ENCODE measurements around the gene DAGLA.
A peak's percentile ranks its signal among the peaks of the same experiment; 100 is the strongest.

DAGLA gene

GRCh38 chr11:61713464-61713863 is 33.3 kb downstream of the DAGLA start:
- no peaks in the 10 kb centered on the region for H3K36me3 Mint-ChIP-seq (ENCODE audit: insufficient read depth)
- peaks cover 6 to 34% of the 10 kb centered on the region in 2 donors for H3K27me3 Mint-ChIP-seq
- no peaks in the 10 kb centered on the region for H3K9me3 Mint-ChIP-seq
- DNase-seq = no peak
- no peak overlapping the region for H3K27ac Mint-ChIP-seq
- H3K4me3 Mint-ChIP-seq = no peak overlapping the region
- peaks cover 0 to 5% of the 10 kb centered on the region in 2 donors for H3K4me1 Mint-ChIP-seq (ENCODE audit: low read depth in 2 of 2)
- ATAC-seq (replicated peaks) = no peak

- Mint-ChIP-seq H3K4me1 (ENCODE audit: low read depth in 2 of 2) (peaks cover 0 to 5% of the 10 kb centered on the region in 2 donors), H3K27me3 (peaks cover 6 to 39% of the 10 kb centered on the region in 2 donors), H3K36me3 (ENCODE audit: insufficient read depth) (no peaks in the 10 kb centered on the region), H3K27ac (no peak overlapping the region), H3K4me3 (no peak overlapping the region), H3K9me3 (no peaks in the 10 kb centered on the region)
- DNase-seq = no peak
- ATAC-seq (replicated peaks) = no peak
These were observed 33.7 kb downstream of the DAGLA start for GRCh38 chr11:61713906-61714305.

DNA sequence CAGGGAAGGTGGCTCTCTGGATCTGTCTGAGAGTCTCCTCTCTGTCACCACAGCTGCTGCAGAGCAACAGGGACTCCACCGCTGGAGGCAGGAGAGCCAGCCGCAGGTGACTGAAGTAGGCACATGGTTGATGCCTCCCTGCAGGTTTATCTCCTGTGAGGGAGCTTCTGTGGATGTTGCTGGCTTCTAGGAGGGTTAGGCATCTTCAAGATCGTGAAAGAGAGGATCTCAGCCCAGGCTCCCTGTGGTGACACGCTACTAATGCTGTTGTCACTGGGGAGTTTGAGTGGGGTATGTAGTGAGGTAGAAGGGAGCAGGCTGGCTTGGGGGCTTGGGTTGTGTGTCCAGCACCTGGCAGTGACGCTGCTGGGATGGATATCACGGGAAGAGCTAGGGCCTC is 34.1 kb downstream of the DAGLA start:
- Mint-ChIP-seq H3K9me3 (no peaks in the 10 kb centered on the region), H3K27ac (no peak overlapping the region)

DNA sequence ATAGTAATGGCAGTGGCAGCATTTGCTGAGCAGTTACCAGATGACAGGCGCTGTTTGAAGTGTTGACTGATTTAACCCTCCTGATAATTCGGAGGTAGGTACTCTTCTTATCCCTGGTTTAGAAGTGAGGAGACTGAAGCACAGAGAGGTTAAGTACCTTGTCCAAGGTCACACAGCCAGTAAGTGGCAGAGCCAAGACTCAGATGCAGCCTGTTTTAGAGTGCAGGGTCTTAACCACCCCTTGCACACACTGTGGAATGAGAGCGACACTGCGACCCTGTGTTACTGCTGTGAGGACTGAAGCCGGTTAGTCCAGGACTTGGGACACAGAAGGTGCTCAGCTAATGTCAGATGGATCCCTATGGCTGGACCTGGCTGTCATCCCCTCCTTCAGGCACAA is 34.7 kb downstream of the DAGLA start:
- DNase-seq (no peak), ATAC-seq (replicated peaks) (no peak)
- Mint-ChIP-seq H3K27ac (no peak overlapping the region), H3K9me3 (no peaks in the 10 kb centered on the region), H3K4me3 (no peak overlapping the region), H3K4me1 (ENCODE audit: low read depth in 2 of 2) (peaks cover 0 to 5% of the 10 kb centered on the region in 2 donors), H3K27me3 (peaks cover 6 to 42% of the 10 kb centered on the region in 2 donors), H3K36me3 (ENCODE audit: insufficient read depth) (no peaks in the 10 kb centered on the region)

More for the DNA sequence above, 34.1 kb downstream of the DAGLA start:
- H3K27me3 Mint-ChIP-seq = peaks cover 6 to 42% of the 10 kb centered on the region in 2 donors
- no peaks in the 10 kb centered on the region for H3K36me3 Mint-ChIP-seq (ENCODE audit: insufficient read depth)
- no peak overlapping the region for H3K4me3 Mint-ChIP-seq
- ATAC-seq (replicated peaks) = no peak
- no peak for DNase-seq
- H3K4me1 Mint-ChIP-seq (ENCODE audit: low read depth in 2 of 2) = peaks cover 0 to 5% of the 10 kb centered on the region in 2 donors

DNA sequence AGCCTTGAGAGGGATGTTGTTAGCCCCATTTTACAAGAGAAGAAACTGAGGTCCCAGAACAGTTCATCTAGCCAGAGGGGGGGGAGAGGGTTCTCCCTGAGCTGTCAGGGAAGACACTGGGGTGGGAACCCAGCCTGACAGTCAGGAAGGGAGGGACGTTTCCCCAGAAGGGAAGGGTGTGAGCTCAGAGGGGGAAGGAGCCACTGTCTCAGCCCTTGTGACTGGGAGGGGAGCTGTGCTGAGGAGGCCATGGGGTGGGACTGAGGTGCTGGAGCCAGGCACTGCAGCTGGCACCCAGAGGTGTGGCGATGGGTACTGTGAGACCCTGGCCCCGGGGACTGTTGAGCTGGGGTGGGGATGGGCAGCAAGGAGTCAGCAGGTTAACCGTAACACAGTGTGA is 35.7 kb downstream of the DAGLA start:
- DNase-seq = no peak
- peaks cover 6 to 37% of the 10 kb centered on the region in 2 donors for H3K27me3 Mint-ChIP-seq
- no peaks in the 10 kb centered on the region for H3K9me3 Mint-ChIP-seq
- peaks cover 0 to 5% of the 10 kb centered on the region in 2 donors for H3K4me1 Mint-ChIP-seq (ENCODE audit: low read depth in 2 of 2)
- H3K36me3 Mint-ChIP-seq (ENCODE audit: insufficient read depth) = no peaks in the 10 kb centered on the region
- H3K27ac Mint-ChIP-seq = peak overlapping the region in 1 of 2 donors; percentile 52
- no peak overlapping the region for H3K4me3 Mint-ChIP-seq
- no peak for ATAC-seq (replicated peaks)

DNA sequence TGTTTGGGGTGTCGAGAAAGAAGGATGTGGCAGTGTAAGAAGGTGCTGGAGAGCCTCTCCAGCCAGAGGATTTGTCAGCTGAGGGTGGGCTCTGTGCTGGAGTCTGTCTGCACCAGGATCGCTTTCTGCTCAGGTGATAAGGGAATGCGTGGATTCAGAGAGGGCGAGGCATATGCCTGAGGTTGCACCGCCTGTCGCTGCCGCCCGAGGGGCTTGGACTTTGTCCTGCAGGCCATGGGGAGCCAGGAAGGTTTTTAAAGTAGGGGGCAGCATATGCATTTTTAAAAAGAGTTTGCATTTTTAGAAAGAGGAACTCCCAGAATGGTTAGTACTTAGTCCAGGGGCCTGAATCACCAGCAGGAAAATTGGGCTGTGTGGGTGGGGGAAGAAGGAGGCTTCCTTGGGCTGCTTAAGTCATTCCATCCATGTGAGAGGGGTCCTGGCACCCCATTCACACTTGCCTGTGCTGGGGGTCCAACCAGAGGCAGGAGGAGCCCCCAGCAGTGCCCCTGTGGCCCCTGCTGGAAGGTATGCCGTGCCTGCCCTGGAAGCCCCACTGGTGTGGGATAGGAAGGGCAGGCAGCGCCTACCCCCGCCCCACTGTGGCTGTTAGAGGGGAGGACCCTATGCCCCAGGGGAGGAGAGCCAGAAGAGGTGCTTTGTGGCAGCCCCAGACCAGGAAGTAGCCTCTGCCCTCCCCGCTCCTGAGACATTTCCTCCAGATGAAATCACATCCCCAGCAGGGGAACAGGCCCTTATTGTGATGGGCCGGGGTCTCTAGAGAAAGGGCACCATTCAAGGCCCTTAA is 36.5 kb downstream of the DAGLA start:
- H3K27ac Mint-ChIP-seq = peak overlapping the region in 1 of 2 donors; percentile 52
- no peak overlapping the region for H3K4me3 Mint-ChIP-seq
- peaks cover 0 to 5% of the 10 kb centered on the region in 2 donors for H3K4me1 Mint-ChIP-seq (ENCODE audit: low read depth in 2 of 2)
- ATAC-seq (replicated peaks) = no peak
- H3K36me3 Mint-ChIP-seq (ENCODE audit: insufficient read depth) = no peaks in the 10 kb centered on the region
- DNase-seq = no peak
- H3K9me3 Mint-ChIP-seq = no peaks in the 10 kb centered on the region
- peaks cover 6 to 34% of the 10 kb centered on the region in 2 donors for H3K27me3 Mint-ChIP-seq

- peaks cover 0 to 5% of the 10 kb centered on the region in 2 donors for H3K4me1 Mint-ChIP-seq (ENCODE audit: low read depth in 2 of 2)
- ATAC-seq (replicated peaks) = no peak
- no peaks in the 10 kb centered on the region for H3K36me3 Mint-ChIP-seq (ENCODE audit: insufficient read depth)
- DNase-seq = no peak
- no peak overlapping the region for H3K27ac Mint-ChIP-seq
- H3K9me3 Mint-ChIP-seq = no peaks in the 10 kb centered on the region
- H3K4me3 Mint-ChIP-seq = no peak overlapping the region
- H3K27me3 Mint-ChIP-seq = peaks cover 6 to 34% of the 10 kb centered on the region in 2 donors
These were observed 37.3 kb downstream of the DAGLA start for GRCh38 chr11:61717286-61718033.

DNA sequence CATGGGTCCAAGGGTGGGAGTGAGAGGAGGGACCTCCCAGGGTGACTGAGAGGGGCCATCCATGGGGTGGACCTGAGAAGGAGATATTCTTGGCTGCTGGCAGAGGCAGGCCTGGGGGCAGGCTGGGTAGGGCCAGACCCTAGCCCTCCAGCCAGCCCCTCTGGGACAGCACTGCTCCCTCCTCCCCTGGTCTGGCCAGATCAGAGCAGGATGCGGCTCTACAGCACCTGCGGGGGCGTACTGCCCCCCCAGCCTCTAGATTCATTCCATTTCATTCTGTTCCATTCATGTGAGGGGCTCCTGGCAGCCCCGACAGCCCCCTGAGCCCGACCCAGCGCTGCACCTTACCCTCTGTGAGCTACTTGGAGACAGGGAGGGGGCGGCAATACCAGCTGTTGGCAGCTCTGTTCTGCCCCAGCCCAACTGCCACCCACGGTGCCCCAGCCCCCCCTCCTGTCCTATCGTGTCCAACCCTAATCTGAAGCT is 37.9 kb downstream of the DAGLA start:
- ATAC-seq (replicated peaks) = no peak
- H3K27me3 Mint-ChIP-seq = peaks cover 6 to 34% of the 10 kb centered on the region in 2 donors
- H3K36me3 Mint-ChIP-seq (ENCODE audit: insufficient read depth) = no peaks in the 10 kb centered on the region
- no peak overlapping the region for H3K27ac Mint-ChIP-seq
- no peaks in the 10 kb centered on the region for H3K9me3 Mint-ChIP-seq
- peaks cover 0 to 5% of the 10 kb centered on the region in 2 donors for H3K4me1 Mint-ChIP-seq (ENCODE audit: low read depth in 2 of 2)
- no peak for DNase-seq
- H3K4me3 Mint-ChIP-seq = no peak overlapping the region

- no peak overlapping the region for H3K27ac Mint-ChIP-seq
- H3K4me1 Mint-ChIP-seq (ENCODE audit: low read depth in 2 of 2) = peaks cover 0 to 5% of the 10 kb centered on the region in 2 donors
- no peak for DNase-seq
- peaks cover 6 to 34% of the 10 kb centered on the region in 2 donors for H3K27me3 Mint-ChIP-seq
- no peaks in the 10 kb centered on the region for H3K9me3 Mint-ChIP-seq
- no peak for ATAC-seq (replicated peaks)
- no peak overlapping the region for H3K4me3 Mint-ChIP-seq
- no peaks in the 10 kb centered on the region for H3K36me3 Mint-ChIP-seq (ENCODE audit: insufficient read depth)
These were observed 38.6 kb downstream of the DAGLA start for GRCh38 chr11:61718621-61719302.

DNA sequence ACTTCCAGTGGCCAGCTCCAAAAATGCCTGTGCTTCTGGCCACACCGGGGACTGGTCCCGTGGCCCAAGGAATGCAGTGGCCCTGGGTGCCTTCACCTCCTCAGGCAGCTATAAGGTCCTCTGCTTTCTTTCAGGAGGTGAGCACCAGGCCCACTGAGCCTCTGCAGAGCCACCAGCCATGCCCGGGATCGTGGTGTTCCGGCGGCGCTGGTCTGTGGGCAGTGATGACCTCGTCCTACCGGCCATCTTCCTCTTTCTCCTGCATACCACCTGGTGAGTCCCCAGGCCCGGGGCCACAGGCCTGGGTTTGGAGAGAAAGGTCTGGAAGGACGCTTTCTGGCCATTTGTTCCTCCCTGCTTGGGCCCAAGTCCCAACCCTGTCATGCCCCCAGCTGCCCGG is 39.8 kb downstream of the DAGLA start:
- no peak overlapping the region for H3K27ac Mint-ChIP-seq
- ATAC-seq (replicated peaks) (no peak), DNase-seq (no peak)
- H3K36me3 Mint-ChIP-seq (ENCODE audit: insufficient read depth) = no peaks in the 10 kb centered on the region
- H3K27me3 Mint-ChIP-seq = peaks cover 6 to 34% of the 10 kb centered on the region in 2 donors
- peaks cover 0 to 5% of the 10 kb centered on the region in 2 donors for H3K4me1 Mint-ChIP-seq (ENCODE audit: low read depth in 2 of 2)
- no peaks in the 10 kb centered on the region for H3K9me3 Mint-ChIP-seq
- no peak overlapping the region for H3K4me3 Mint-ChIP-seq

GRCh38 chr11:61720597-61720996 is 40.4 kb downstream of the DAGLA start:
- peaks cover 6 to 32% of the 10 kb centered on the region in 2 donors for H3K27me3 Mint-ChIP-seq
- no peak overlapping the region for H3K27ac Mint-ChIP-seq
- H3K4me3 Mint-ChIP-seq = no peak overlapping the region
- no peaks in the 10 kb centered on the region for H3K9me3 Mint-ChIP-seq
- peaks cover 0 to 5% of the 10 kb centered on the region in 2 donors for H3K4me1 Mint-ChIP-seq (ENCODE audit: low read depth in 2 of 2)
- no peaks in the 10 kb centered on the region for H3K36me3 Mint-ChIP-seq (ENCODE audit: insufficient read depth)
- ATAC-seq (replicated peaks) (no peak), DNase-seq (no peak)

GRCh38 chr11:61724437-61724836 is 44.2 kb downstream of the DAGLA start:
- H3K4me1 Mint-ChIP-seq (ENCODE audit: low read depth in 2 of 2) = no peaks in the 10 kb centered on the region
- H3K27ac Mint-ChIP-seq = no peak overlapping the region
- ATAC-seq (replicated peaks) = no peak
- no peaks in the 10 kb centered on the region for H3K9me3 Mint-ChIP-seq
- peaks cover 0 to 5% of the 10 kb centered on the region in 2 donors for H3K27me3 Mint-ChIP-seq
- H3K36me3 Mint-ChIP-seq (ENCODE audit: insufficient read depth) = no peaks in the 10 kb centered on the region
- no peak overlapping the region for H3K4me3 Mint-ChIP-seq
- no peak for DNase-seq

- H3K27ac Mint-ChIP-seq = peak overlapping the region in 1 of 2 donors; percentile 45
- peaks cover 0 to 5% of the 10 kb centered on the region in 2 donors for H3K27me3 Mint-ChIP-seq
- H3K4me1 Mint-ChIP-seq (ENCODE audit: low read depth in 2 of 2) = no peaks in the 10 kb centered on the region
- ATAC-seq (replicated peaks) (no peak), DNase-seq (no peak)
- H3K36me3 Mint-ChIP-seq (ENCODE audit: insufficient read depth) = no peaks in the 10 kb centered on the region
- H3K4me3 Mint-ChIP-seq = no peak overlapping the region
- H3K9me3 Mint-ChIP-seq = no peaks in the 10 kb centered on the region
These were observed 45.6 kb downstream of the DAGLA start for GRCh38 chr11:61725781-61726231.

Data from effector memory CD8-positive, alpha-beta T cell (primary cell).